K562 (cell line): ENCODE data around the gene ADM5. TPM values are rescaled to one million over a fixed set of nuclear protein-coding genes. Genes with fewer than 3 reads are reported as not detected.

ENCODE experiments used
- EZH2 ChIP-seq: IDR thresholded peaks from 2 replicates; pipeline ENCODE4 v1.6.1; 2012; ENCODE audit warnings: low read depth, mild to moderate bottlenecking, inconsistent platforms, low read length, borderline replicate concordance
- FOXP1 ChIP-seq: sonication (generic); formaldehyde crosslinking; IDR thresholded peaks from 2 replicates; pipeline ENCODE4 v1.8.0; 2022; ENCODE audit warnings: mild to moderate bottlenecking, missing genetic modification reagents
- HDAC1 ChIP-seq, 2 experiments: fragments of 450-650 bp; IDR thresholded peaks; 2 replicates each; pipeline ENCODE4 v1.6.1; 2016 to 2017; ENCODE audit warnings: inconsistent platforms in 1 of 2, mild to moderate bottlenecking in 1 of 2, moderate library complexity in 1 of 2
- HNRNPLL ChIP-seq: fragments of 200-400 bp; formaldehyde crosslinking; IDR thresholded peaks from 2 replicates; pipeline ENCODE4 v1.6.1; 2017; ENCODE audit warnings: low read length, low read depth, mild to moderate bottlenecking; ENCODE audit not compliant: poor library complexity, severe bottlenecking
- ILF3 ChIP-seq: fragments of 450-650 bp; IDR thresholded peaks from 2 replicates; pipeline ENCODE4 v1.6.1; 2018; ENCODE audit warnings: antibody characterized with exemption, mild to moderate bottlenecking, moderate library complexity, borderline replicate concordance
- KDM5B ChIP-seq: fragments of 200-600 bp; sonication (generic); IDR thresholded peaks from 2 replicates; pipeline ENCODE4 v1.6.1; 2012; ENCODE audit warnings: low read depth, mild to moderate bottlenecking, moderate library complexity, low read length, control low read depth, inconsistent platforms; ENCODE audit not compliant: insufficient replicate concordance
- KLF16 ChIP-seq: IDR thresholded peaks from 2 replicates; pipeline ENCODE4 v1.6.1; 2016; ENCODE audit warnings: antibody characterized with exemption
- MAFG ChIP-seq: fragments of 450-650 bp; conservative IDR thresholded peaks from 2 replicates; pipeline ENCODE4 v1.6.1; 2016; ENCODE audit warnings: missing genetic modification characterization, missing compliant biosample characterization
- POLR2A ChIP-seq: fragments of 450-650 bp; conservative IDR thresholded peaks from 2 replicates; pipeline ENCODE4 v1.6.1; 2016
- POLR2B ChIP-seq: fragments of 450-650 bp; IDR thresholded peaks from 2 replicates; pipeline ENCODE4 v1.6.1; 2018; ENCODE audit warnings: low read depth; ENCODE audit not compliant: partially characterized antibody
- PPARD ChIP-seq: fragments of 250-450 bp; sonication (Bioruptor Pico); IDR thresholded peaks from 2 replicates; pipeline ENCODE4 v1.8.0; 2022; ENCODE audit warnings: inconsistent platforms, mild to moderate bottlenecking, moderate library complexity
- RFX5 ChIP-seq: IDR thresholded peaks from 2 replicates; pipeline ENCODE4 v1.6.1; 2011; ENCODE audit warnings: low read depth, mild to moderate bottlenecking, improper control_type of control experiment, low read length
- SAFB2 ChIP-seq: fragments of 200-400 bp; formaldehyde crosslinking; IDR thresholded peaks from 2 replicates; pipeline ENCODE4 v1.6.1; 2018; ENCODE audit warnings: borderline replicate concordance, low read length, low read depth, moderate library complexity; ENCODE audit not compliant: severe bottlenecking
- SMARCA4 ChIP-seq: fragments of 450-650 bp; IDR thresholded peaks from 2 replicates; pipeline ENCODE4 v1.6.1; 2016
- ZBED1 ChIP-seq: IDR thresholded peaks from 2 replicates; pipeline ENCODE4 v1.6.1; 2014
- ZFX ChIP-seq: sonication (generic); formaldehyde crosslinking; IDR thresholded peaks from 2 replicates; pipeline ENCODE4 v1.8.0; 2022; ENCODE audit warnings: mild to moderate bottlenecking, missing genetic modification reagents, moderate library complexity
- ZNF174 ChIP-seq: fragments of 250-450 bp; sonication (Bioruptor Pico); IDR thresholded peaks from 2 replicates; pipeline ENCODE4 v1.4.0; 2020; ENCODE audit warnings: mild to moderate bottlenecking
- ZNF436 ChIP-seq: fragments of 250-450, 450-650 bp; sonication (Bioruptor Pico); formaldehyde crosslinking; IDR thresholded peaks from 2 replicates; pipeline ENCODE4 v1.7.0; 2020; ENCODE audit warnings: mild to moderate bottlenecking
- ZNF57 ChIP-seq: fragments of 450-650 bp; formaldehyde crosslinking; IDR thresholded peaks from 2 replicates; pipeline ENCODE4 v1.4.0; 2020; ENCODE audit warnings: mild to moderate bottlenecking, moderate library complexity
- ZNF586 ChIP-seq: fragments of 450-650 bp; formaldehyde crosslinking; conservative IDR thresholded peaks from 2 replicates; pipeline ENCODE4 v1.4.0; 2020; ENCODE audit warnings: mild to moderate bottlenecking, moderate library complexity
- ZNF644 ChIP-seq: fragments of 200-800 bp; sonication (Bioruptor generic); IDR thresholded peaks from 2 replicates; pipeline ENCODE4 v1.6.1; 2016; ENCODE audit warnings: low read depth, missing genetic modification characterization, missing compliant biosample characterization
- ZNF76 ChIP-seq: fragments of 250-450 bp; sonication (Bioruptor Pico); IDR thresholded peaks from 2 replicates; pipeline ENCODE4 v1.4.0; 2020; ENCODE audit warnings: mild to moderate bottlenecking, moderate library complexity, borderline replicate concordance
- polyA plus RNA-seq, 8 experiments: library from polyadenylated mRNA; depleted of rRNA in 4 of 8; stranded (reverse) in 5 of 8; unstranded in 3 of 8; fragments of >200 nt; fragmentation: Nextera tagmentation in 2 of 8; fragmentation: Illumina TruSeq in 1 of 8; extraction: Ambion mirVana in 2 of 8; extraction: Trizol in 1 of 8; gene quantifications; 2 replicates each; pipeline versions ENCODE4 v1.2.1 to v1.2.3, GENCODE V29; 2011 to 2014; ENCODE audit warnings: inconsistent platforms in 1 of 8, missing spikeins in 1 of 8
- total RNA-seq, 7 experiments: library from RNA; depleted of rRNA in 6 of 7; stranded (reverse); fragments of >200 nt in 6 of 7; fragmentation: Illumina TruSeq in 2 of 7; extraction: Trizol in 2 of 7; gene quantifications; 2 replicates each; pipeline versions ENCODE4 v1.2.1 to v1.2.3, GENCODE V29; 2011 to 2021; ENCODE audit warnings: low replicate concordance in 1 of 7
- TF ChIP-seq, protein P1 (sequence below): fragments of 450-650 bp; IDR thresholded peaks from 2 replicates; pipeline ENCODE4 v1.7.1; 2018; ENCODE audit warnings: mild to moderate bottlenecking, low read depth; ENCODE audit not compliant: partially characterized antibody
- TF ChIP-seq, protein P2 (sequence below): fragments of 450-650 bp; IDR thresholded peaks from 2 replicates; pipeline ENCODE4 v1.6.1; 2018; ENCODE audit not compliant: partially characterized antibody

The ADM5 gene
- total and polyA plus RNA-seq, 9 of the 15 experiments (the other 6 are each of a cell fraction or from before 2014, with no cell fraction given) = 0.13 to 8.4 (median 2.0) TPM; not detected in 1

DNA sequence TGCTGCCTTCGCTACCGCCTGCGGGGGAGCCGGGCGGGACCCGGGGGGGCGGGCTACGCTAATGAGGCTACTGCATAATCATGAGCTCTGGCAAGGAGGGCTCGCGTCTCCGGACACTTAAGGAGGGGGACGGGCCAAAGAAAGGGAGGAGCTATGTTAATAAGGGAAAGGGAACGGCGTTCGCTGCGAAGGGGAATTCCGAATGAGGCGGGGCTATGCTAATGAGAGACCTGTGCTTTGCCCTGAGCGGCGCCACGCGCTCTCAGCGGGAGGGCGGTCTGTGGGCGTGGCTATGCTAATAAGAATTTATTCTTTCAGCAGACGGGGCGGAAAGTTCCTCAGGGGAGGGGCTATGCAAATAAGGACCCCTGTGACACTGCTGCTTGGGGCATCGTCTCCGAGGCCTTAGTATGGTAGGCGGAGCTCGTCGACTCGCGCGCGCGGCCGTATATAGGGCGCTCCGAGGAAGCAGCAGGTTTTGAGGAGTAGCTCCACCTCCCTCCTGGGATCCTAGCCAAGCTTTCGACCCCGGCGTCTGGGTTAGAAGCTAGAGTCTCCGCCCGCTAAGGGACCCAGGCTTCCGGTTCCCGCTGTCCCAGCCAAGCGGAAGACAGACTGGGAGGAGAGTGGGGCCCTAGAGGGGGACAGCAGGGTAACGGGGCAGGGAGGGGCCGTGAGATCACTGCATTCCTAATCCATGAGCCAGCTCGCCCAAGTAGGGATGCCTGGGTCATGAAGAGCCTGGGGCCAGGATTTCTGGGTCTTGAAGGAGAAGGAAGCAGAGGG lies 49.1 kb upstream of the ADM5 start, which contains the start of gene RRAS (continued):
- TF ChIP-seq, protein P1, sequence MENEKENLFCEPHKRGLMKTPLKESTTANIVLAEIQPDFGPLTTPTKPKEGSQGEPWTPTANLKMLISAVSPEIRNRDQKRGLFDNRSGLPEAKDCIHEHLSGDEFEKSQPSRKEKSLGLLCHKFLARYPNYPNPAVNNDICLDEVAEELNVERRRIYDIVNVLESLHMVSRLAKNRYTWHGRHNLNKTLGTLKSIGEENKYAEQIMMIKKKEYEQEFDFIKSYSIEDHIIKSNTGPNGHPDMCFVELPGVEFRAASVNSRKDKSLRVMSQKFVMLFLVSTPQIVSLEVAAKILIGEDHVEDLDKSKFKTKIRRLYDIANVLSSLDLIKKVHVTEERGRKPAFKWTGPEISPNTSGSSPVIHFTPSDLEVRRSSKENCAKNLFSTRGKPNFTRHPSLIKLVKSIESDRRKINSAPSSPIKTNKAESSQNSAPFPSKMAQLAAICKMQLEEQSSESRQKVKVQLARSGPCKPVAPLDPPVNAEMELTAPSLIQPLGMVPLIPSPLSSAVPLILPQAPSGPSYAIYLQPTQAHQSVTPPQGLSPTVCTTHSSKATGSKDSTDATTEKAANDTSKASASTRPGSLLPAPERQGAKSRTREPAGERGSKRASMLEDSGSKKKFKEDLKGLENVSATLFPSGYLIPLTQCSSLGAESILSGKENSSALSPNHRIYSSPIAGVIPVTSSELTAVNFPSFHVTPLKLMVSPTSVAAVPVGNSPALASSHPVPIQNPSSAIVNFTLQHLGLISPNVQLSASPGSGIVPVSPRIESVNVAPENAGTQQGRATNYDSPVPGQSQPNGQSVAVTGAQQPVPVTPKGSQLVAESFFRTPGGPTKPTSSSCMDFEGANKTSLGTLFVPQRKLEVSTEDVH = peak; percentile 62
- TF ChIP-seq ZFX (CRISPR knock-in tag) (peak; percentile 80), ZNF57 (CRISPR knock-in tag) (no peak), SMARCA4 (peak; percentile 77), ZNF174 (no peak), ZNF586 (CRISPR knock-in tag) (no peak), POLR2B (peak; percentile 86), ZNF644 (tag) (no peak), ILF3 (no peak), RFX5 (no peak), PPARD (no peak), ZBED1 (no peak), ZNF76 (CRISPR knock-in tag) (no peak), ZNF436 (CRISPR knock-in tag) (no peak), EZH2 (no peak), POLR2A (peak; percentile 92), HDAC1 (IDR thresholded peaks at IDR 0.05) (peak in 1 of 2 experiments; percentile 85; a peak in 2 of 4 replicates), HNRNPLL (peak; percentile 64), SAFB2 (no peak), KLF16 (no peak), KDM5B (peak; percentile 72), MAFG (tag) (no peak), FOXP1 (CRISPR knock-in tag) (no peak)
- TF ChIP-seq, protein P2, sequence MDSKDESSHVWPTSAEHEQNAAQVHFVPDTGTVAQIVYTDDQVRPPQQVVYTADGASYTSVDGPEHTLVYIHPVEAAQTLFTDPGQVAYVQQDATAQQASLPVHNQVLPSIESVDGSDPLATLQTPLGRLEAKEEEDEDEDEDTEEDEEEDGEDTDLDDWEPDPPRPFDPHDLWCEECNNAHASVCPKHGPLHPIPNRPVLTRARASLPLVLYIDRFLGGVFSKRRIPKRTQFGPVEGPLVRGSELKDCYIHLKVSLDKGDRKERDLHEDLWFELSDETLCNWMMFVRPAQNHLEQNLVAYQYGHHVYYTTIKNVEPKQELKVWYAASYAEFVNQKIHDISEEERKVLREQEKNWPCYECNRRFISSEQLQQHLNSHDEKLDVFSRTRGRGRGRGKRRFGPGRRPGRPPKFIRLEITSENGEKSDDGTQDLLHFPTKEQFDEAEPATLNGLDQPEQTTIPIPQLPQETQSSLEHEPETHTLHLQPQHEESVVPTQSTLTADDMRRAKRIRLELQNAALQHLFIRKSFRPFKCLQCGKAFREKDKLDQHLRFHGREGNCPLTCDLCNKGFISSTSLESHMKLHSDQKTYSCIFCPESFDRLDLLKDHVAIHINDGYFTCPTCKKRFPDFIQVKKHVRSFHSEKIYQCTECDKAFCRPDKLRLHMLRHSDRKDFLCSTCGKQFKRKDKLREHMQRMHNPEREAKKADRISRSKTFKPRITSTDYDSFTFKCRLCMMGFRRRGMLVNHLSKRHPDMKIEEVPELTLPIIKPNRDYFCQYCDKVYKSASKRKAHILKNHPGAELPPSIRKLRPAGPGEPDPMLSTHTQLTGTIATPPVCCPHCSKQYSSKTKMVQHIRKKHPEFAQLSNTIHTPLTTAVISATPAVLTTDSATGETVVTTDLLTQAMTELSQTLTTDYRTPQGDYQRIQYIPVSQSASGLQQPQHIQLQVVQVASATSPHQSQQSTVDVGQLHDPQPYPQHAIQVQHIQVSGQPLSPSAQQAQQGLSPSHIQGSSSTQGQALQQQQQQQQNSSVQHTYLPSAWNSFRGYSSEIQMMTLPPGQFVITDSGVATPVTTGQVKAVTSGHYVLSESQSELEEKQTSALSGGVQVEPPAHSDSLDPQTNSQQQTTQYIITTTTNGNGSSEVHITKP = peak; percentile 55
